Measurements from ENCODE around the gene CCDC112. TPM values are rescaled to one million over a fixed set of nuclear protein-coding genes. Genes with fewer than 3 reads are reported as not detected.
A peak's percentile ranks its signal among the peaks of the same experiment; 100 is the strongest.

Gene CCDC112
- total and polyA plus RNA-seq, 9 of the 15 experiments (the other 6 are each of a cell fraction or from before 2014, with no cell fraction given): 3.3 to 15.3 (median 7.4) TPM

DNA sequence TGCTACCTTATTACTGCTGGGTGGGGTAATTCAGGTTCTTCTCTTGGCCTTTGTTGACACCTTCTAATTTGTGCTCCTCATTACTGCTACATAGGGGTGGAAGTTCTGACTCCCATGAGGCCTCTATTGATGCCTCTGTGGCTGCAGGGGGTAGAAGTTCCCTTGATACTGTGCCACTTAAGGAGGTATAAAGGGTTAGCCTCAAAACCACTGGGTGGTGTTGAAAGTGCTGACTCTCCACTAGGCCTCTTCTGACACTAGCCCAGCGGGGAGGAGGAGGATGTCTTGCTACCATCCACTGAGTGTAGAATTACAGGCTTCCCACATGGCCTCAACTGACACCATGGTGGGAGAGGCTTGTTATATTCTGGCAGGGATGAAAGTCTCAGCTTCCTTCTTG is 36.7 kb upstream of the CCDC112 start (continued):
- no peak for TF ChIP-seq ZNF146 (CRISPR knock-in tag; IDR thresholded peaks at IDR 0.05; ENCODE audit: unreplicated experiment)
- no peak for TF ChIP-seq TAL1 (IDR thresholded peaks at IDR 0.05)
- TF ChIP-seq C11orf30 (IDR thresholded peaks at IDR 0.05; ENCODE audit: low read depth): peak; percentile 13; the same call in 1 of the 2 replicates
- no peak for TF ChIP-seq POLR2G (IDR thresholded peaks at IDR 0.05; ENCODE audit: low read depth, low read length)
- TF ChIP-seq, protein P1, sequence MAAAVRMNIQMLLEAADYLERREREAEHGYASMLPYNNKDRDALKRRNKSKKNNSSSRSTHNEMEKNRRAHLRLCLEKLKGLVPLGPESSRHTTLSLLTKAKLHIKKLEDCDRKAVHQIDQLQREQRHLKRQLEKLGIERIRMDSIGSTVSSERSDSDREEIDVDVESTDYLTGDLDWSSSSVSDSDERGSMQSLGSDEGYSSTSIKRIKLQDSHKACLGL (CRISPR knock-in tag; IDR thresholded peaks at IDR 0.05; ENCODE audit: borderline replicate concordance, poor library complexity, severe bottlenecking): no peak
- TF ChIP-seq ZNF551 (CRISPR knock-in tag; IDR thresholded peaks at IDR 0.05): no peak
- TF ChIP-seq ZNF589 (CRISPR knock-in tag; IDR thresholded peaks at IDR 0.05; ENCODE audit: low read depth): no peak
- TF ChIP-seq ZNF316 (IDR thresholded peaks at IDR 0.05): peak; percentile 52
- no peak for TF ChIP-seq TARDBP (IDR thresholded peaks at IDR 0.05)
- no peak for TF ChIP-seq FOXJ2 (tag; IDR thresholded peaks at IDR 0.05)
- TF ChIP-seq NR3C1 (CRISPR knock-in tag; IDR thresholded peaks at IDR 0.05): no peak
- TF ChIP-seq, protein P2, sequence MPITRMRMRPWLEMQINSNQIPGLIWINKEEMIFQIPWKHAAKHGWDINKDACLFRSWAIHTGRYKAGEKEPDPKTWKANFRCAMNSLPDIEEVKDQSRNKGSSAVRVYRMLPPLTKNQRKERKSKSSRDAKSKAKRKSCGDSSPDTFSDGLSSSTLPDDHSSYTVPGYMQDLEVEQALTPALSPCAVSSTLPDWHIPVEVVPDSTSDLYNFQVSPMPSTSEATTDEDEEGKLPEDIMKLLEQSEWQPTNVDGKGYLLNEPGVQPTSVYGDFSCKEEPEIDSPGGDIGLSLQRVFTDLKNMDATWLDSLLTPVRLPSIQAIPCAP (CRISPR knock-in tag; IDR thresholded peaks at IDR 0.05; ENCODE audit: borderline replicate concordance): no peak
- TF ChIP-seq TAF1 (IDR thresholded peaks at IDR 0.05; ENCODE audit: control insufficient read depth, extremely low read depth, insufficient read depth, low read length, severe bottlenecking): no peak
- TF ChIP-seq, protein P3, sequence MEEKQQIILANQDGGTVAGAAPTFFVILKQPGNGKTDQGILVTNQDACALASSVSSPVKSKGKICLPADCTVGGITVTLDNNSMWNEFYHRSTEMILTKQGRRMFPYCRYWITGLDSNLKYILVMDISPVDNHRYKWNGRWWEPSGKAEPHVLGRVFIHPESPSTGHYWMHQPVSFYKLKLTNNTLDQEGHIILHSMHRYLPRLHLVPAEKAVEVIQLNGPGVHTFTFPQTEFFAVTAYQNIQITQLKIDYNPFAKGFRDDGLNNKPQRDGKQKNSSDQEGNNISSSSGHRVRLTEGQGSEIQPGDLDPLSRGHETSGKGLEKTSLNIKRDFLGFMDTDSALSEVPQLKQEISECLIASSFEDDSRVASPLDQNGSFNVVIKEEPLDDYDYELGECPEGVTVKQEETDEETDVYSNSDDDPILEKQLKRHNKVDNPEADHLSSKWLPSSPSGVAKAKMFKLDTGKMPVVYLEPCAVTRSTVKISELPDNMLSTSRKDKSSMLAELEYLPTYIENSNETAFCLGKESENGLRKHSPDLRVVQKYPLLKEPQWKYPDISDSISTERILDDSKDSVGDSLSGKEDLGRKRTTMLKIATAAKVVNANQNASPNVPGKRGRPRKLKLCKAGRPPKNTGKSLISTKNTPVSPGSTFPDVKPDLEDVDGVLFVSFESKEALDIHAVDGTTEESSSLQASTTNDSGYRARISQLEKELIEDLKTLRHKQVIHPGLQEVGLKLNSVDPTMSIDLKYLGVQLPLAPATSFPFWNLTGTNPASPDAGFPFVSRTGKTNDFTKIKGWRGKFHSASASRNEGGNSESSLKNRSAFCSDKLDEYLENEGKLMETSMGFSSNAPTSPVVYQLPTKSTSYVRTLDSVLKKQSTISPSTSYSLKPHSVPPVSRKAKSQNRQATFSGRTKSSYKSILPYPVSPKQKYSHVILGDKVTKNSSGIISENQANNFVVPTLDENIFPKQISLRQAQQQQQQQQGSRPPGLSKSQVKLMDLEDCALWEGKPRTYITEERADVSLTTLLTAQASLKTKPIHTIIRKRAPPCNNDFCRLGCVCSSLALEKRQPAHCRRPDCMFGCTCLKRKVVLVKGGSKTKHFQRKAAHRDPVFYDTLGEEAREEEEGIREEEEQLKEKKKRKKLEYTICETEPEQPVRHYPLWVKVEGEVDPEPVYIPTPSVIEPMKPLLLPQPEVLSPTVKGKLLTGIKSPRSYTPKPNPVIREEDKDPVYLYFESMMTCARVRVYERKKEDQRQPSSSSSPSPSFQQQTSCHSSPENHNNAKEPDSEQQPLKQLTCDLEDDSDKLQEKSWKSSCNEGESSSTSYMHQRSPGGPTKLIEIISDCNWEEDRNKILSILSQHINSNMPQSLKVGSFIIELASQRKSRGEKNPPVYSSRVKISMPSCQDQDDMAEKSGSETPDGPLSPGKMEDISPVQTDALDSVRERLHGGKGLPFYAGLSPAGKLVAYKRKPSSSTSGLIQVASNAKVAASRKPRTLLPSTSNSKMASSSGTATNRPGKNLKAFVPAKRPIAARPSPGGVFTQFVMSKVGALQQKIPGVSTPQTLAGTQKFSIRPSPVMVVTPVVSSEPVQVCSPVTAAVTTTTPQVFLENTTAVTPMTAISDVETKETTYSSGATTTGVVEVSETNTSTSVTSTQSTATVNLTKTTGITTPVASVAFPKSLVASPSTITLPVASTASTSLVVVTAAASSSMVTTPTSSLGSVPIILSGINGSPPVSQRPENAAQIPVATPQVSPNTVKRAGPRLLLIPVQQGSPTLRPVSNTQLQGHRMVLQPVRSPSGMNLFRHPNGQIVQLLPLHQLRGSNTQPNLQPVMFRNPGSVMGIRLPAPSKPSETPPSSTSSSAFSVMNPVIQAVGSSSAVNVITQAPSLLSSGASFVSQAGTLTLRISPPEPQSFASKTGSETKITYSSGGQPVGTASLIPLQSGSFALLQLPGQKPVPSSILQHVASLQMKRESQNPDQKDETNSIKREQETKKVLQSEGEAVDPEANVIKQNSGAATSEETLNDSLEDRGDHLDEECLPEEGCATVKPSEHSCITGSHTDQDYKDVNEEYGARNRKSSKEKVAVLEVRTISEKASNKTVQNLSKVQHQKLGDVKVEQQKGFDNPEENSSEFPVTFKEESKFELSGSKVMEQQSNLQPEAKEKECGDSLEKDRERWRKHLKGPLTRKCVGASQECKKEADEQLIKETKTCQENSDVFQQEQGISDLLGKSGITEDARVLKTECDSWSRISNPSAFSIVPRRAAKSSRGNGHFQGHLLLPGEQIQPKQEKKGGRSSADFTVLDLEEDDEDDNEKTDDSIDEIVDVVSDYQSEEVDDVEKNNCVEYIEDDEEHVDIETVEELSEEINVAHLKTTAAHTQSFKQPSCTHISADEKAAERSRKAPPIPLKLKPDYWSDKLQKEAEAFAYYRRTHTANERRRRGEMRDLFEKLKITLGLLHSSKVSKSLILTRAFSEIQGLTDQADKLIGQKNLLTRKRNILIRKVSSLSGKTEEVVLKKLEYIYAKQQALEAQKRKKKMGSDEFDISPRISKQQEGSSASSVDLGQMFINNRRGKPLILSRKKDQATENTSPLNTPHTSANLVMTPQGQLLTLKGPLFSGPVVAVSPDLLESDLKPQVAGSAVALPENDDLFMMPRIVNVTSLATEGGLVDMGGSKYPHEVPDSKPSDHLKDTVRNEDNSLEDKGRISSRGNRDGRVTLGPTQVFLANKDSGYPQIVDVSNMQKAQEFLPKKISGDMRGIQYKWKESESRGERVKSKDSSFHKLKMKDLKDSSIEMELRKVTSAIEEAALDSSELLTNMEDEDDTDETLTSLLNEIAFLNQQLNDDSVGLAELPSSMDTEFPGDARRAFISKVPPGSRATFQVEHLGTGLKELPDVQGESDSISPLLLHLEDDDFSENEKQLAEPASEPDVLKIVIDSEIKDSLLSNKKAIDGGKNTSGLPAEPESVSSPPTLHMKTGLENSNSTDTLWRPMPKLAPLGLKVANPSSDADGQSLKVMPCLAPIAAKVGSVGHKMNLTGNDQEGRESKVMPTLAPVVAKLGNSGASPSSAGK (IDR thresholded peaks at IDR 0.05): 0 out of 2 replicates have a peak, but pooled peaks have one; percentile 28
- TF ChIP-seq TOE1 (IDR thresholded peaks at IDR 0.05; ENCODE audit: borderline replicate concordance): no peak
- TF ChIP-seq TOE1 (CRISPR knock-in tag; IDR thresholded peaks at IDR 0.05; ENCODE audit: borderline replicate concordance, low read depth): no peak

All from K562 (cell line).